HG02610 (cell line): ENCODE data around the gene TAPT1.

Source experiments
- ATAC-seq: cut with Tn5 transposase; IDR thresholded peaks from one replicate; pipeline ENCODE4 v1.9.1; 2021; ENCODE audit warnings: mild to moderate bottlenecking, moderate library complexity; ENCODE audit not compliant: unreplicated experiment

Gene TAPT1

GRCh38 chr4:16139066-16139945 is 87.0 kb downstream of the TAPT1 start:
- ATAC-seq, result no peak

- ATAC-seq, result no peak
These were observed 89.4 kb downstream of the TAPT1 start for GRCh38 chr4:16136827-16137226.

DNA sequence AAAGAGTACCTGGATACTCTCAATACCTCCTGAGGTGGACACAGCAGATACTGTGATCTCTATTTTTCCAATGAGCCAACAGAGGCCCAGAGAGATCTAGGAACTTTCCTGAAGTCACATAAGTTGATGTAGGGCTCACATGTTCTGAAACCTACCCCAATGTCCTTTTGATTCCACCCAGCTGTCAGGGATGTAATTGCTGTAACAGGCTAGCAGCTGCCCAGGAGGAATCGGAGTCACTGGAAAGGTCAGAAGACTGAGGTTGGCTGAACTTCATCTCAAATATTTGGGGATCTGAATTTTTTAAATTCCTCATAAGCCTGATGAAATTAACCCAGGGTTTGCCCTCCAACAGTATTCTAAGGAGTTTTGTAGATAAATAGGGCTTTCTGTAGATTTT is 90.0 kb downstream of the TAPT1 start:
- ATAC-seq, result no peak

DNA sequence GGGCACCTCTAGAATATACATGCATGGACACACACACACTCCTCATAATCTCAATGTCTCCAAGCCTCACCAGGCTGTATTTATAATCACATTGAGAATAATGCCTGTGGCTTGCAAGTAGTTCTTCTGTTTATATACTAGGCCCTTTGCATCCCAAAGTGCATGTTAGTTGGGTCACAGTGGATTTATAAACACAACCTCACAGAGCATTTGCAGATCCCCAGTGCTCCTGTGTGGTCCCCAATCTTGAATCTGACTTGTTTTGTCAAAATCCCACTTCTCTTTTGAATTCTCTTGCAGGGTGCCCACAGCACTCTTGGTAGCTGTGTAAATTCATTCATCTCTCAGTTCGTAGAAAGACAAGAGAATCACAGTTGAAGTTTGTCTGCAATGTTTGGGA is 92.9 kb downstream of the TAPT1 start:
- ATAC-seq, result no peak

DNA sequence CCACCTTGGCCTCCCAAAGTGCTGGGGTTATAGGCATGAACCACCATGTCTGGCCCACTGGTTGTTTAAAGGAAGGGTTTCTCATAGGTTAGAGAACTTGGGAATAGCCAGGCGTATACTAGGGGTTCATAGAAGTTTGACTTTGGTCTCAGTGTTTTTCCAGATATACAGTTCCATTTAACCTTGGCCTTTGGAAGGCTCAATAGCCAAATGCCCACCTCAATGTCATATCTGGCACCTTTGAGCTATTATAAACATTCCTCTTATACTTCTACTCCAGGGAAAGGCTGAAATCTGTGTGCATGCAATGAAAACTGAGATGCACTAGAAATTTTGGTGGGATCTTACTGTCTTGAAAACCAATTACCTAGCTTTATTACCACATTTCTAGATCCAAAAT is 95.0 kb downstream of the TAPT1 start:
- ATAC-seq, result no peak

GRCh38 chr4:16129336-16129735 is 96.9 kb downstream of the TAPT1 start:
- ATAC-seq, result no peak

- no peak for ATAC-seq
These were observed 99.6 kb downstream of the TAPT1 start for GRCh38 chr4:16126714-16127113.

GRCh38 chr4:16125571-16126445 is 100.5 kb downstream of the TAPT1 start:
- no peak for ATAC-seq

DNA sequence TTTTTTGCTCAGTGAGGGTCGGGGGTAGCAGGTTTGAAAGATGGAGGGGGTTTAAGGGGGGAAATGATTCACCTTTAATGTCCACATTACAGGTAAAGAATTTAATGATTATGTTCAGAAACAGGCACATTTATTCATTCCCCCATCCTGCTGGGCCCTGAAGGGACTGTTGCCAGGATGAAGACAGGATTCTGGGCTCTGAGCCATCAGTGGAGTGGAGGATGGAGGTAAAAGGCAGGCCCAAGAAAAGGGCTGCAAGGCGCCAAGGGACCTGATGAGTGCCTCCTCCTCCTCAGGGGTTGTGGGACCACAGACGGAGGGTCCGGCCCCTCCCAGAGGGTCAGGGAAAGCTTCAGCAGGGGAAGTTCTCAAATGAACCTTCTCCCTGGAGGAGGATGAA is 102.0 kb downstream of the TAPT1 start:
- ATAC-seq, result no peak

GRCh38 chr4:16123356-16124084 is 102.8 kb downstream of the TAPT1 start:
- no peak for ATAC-seq

DNA sequence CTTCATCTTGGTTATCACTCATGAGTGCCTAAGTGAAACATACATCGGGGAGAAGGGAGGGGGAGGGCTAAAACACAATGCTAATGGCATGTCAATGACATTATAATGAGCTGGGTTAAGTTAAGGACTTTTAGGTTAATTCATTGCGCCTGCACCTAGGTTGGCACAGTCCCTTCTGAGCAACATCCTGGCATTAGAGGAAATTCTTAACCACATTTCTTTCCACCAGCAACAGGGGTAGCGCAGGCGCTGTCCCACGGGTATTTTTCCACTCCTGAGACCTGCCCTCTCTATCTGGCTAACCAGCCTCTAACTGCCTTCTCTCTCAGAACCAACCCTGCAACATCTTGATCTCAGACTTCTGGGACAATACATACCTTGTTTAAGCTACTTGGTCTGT is 103.5 kb downstream of the TAPT1 start:
- no peak for ATAC-seq

- no peak for ATAC-seq
These were observed 104.0 kb downstream of the TAPT1 start for GRCh38 chr4:16122308-16122711.

- ATAC-seq, result no peak
These were observed 105.6 kb downstream of the TAPT1 start for GRCh38 chr4:16120720-16121119.

DNA sequence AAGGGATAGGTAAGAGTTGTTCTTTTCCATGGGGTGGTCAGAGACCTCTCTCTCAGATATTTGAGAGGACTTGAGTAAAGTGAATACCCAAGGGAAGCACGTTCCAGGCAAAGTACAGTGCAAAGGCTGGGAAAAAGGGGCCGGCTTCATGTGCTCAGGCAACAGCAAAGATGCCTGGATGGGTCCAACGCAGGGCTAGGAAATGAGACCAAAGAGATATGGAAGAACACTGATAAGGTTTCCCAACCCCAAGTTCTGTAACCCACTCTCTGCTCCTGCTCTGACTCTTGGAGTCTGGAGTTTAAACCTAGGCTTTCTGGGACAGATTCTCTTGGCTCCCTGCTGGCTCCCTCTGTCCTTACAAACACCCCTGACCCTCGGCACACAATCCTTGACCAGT is 106.3 kb downstream of the TAPT1 start:
- no peak for ATAC-seq

- ATAC-seq, result no peak
These were observed 108.2 kb downstream of the TAPT1 start for GRCh38 chr4:16118090-16118489.

DNA sequence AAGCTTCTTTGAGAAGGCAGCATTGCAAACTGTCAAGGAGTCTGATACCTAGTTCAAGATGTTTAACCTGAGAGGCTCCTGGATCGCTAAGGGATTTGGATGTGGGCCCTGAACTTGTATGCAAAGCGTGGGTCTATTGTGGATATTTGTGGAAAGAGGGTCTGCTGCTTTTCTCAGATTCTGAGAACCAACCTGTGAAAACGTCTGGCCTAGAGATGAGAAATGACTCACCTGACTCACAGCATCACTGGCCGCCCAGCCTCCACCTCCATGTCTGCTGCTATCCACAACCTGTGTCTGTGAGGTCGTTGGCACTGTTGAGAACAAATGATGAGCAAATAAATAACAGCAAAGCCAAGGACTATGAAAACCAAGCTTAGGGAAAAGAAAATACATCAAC is 109.1 kb downstream of the TAPT1 start:
- no peak for ATAC-seq

DNA sequence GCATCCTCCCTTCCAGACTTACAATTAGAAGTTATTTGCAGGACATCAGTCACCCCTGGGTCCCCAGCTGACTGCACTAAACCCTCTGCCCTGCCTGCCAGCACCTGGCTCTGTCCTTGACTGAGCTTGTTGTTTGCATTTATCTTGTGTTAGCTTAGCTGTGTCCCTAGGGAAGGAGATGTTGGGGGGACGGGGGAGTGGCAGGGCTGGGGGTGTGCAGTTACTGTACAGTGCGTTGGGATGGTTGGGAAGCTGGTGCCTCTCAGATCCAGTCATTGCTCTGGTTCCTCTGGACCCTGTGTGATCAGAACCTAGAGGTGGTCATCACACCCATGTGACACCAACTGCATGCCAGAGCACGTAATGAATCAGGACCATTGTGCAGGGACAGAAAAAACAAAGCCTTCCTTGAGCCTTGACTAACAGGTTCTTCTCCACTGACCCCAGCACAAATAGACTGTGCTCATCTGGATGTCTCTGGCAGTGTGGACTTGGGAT is 109.7 kb downstream of the TAPT1 start:
- ATAC-seq, result no peak

- ATAC-seq, result no peak
These were observed 110.3 kb downstream of the TAPT1 start for GRCh38 chr4:16116019-16116418.

DNA sequence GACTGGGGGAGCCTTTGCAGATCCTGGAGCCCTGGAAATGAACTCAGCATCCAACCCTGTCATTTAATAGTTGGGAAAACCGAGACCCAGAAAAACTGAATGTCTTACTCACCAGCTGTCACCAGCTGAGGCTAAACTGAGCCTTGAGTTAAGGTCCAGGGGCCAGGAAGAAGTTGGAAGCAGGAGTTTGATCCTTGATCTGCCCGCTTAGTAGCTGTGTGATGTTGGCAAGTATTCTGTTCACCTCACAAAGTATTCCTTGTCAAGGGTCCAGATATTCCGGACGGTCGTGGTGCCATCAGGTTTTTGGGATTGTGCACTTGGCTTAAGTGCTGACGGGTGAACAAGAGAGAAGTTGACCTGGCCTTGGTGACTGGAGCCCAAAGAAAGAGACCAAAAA is 111.7 kb downstream of the TAPT1 start:
- no peak for ATAC-seq

GRCh38 chr4:16113741-16114140 is 112.5 kb downstream of the TAPT1 start:
- no peak for ATAC-seq

DNA sequence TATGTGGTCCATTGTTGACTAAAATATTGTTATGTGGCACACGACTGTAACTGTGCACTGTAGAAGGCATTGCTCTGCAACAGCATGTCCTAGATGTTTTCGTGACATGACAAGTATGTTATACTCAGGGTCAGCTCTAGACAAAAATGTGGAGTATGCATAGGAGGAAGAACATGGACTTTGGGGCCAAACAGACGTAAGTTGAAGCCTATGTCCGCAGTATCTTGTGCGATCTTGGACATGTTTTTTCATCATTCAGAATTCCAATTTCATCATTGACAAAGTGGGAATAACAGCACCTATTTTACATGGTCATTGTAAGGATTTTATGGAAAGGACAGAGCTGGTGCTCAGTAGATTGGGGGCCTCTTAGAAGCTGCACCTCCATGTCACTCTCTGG is 114.7 kb downstream of the TAPT1 start:
- ATAC-seq, result no peak
